H1 (cell line): ENCODE measurements around the gene BASP1. TPM values are rescaled to one million over a fixed set of nuclear protein-coding genes. Genes with fewer than 3 reads are reported as not detected.
A peak's percentile ranks its signal among the peaks of the same experiment; 100 is the strongest.

Source experiments
- CTCF ChIA-PET: fragments of 300-600 bp; sonication (Branson Sonifier 250); formaldehyde crosslinking; loops from one replicate; lab custom pipeline; 2021; ENCODE audit not compliant: partially characterized antibody; lab: Charles Lee
- POLR2A ChIA-PET: fragments of 300-600 bp; sonication (Branson Sonifier 250); formaldehyde crosslinking; loops from one replicate; lab custom pipeline; 2021; ENCODE audit warnings: inconsistent platforms; ENCODE audit not compliant: partially characterized antibody; lab: Charles Lee
- DNase-seq, 2 experiments: peaks; one replicate each; pipeline versions ENCODE4 v3.0.0 to v3.0.0-alpha.2; 2010 to 2022; ENCODE audit warnings: low spot score in 2 of 2, low read depth in 1 of 2, mixed read lengths in 1 of 2
- FAIRE-seq: peaks from 2 replicates; lab custom pipeline; 2011; peaks lifted over from hg19 to GRCh38; lab: Jason Lieb, UNC
- H2AFZ ChIP-seq: 2 replicates; pipeline ENCODE4 v1.8.1; 2012; ENCODE audit warnings: low read length, inconsistent platforms
- H2AK5ac ChIP-seq: 2 replicates; pipeline ENCODE4 v1.6.1; 2013; ENCODE audit warnings: low read depth, low read length
- H2BK120ac ChIP-seq: replicated peaks from 2 replicates; pipeline ENCODE3; 2013; ENCODE audit warnings: low read depth, low read length, inconsistent platforms
- H2BK12ac ChIP-seq: 2 replicates; pipeline ENCODE4 v1.6.1; 2013; ENCODE audit warnings: low read depth, low read length
- H2BK15ac ChIP-seq: 2 replicates; pipeline ENCODE4 v1.6.1; 2013; ENCODE audit warnings: low read length
- H2BK20ac ChIP-seq: 2 replicates; pipeline ENCODE4 v1.6.1; 2013; ENCODE audit warnings: low read length
- H2BK5ac ChIP-seq: 2 replicates; pipeline ENCODE4 v1.6.1; 2013; ENCODE audit warnings: low read depth, low read length
- H3K14ac ChIP-seq: 2 replicates; pipeline ENCODE4 v1.6.1; 2013; ENCODE audit warnings: inconsistent platforms; ENCODE audit not compliant: insufficient read length
- H3K18ac ChIP-seq: 2 replicates; pipeline ENCODE4 v1.6.1; 2013; ENCODE audit warnings: low read length; ENCODE audit errors: extremely low read depth
- H3K23ac ChIP-seq: 2 replicates; pipeline ENCODE4 v1.6.1; 2013; ENCODE audit warnings: inconsistent platforms; ENCODE audit not compliant: insufficient read length
- H3K23me2 ChIP-seq: 2 replicates; pipeline ENCODE4 v1.6.1; 2013; ENCODE audit warnings: low read depth, low read length
- H3K27ac ChIP-seq: 2 replicates; pipeline ENCODE4 v1.6.1; 2011; ENCODE audit warnings: low read depth, low read length, inconsistent platforms
- H3K27me3 ChIP-seq, 4 experiments: replicated peaks in 1 of 4; 1 replicate in 1 of 4; 2 replicates in 3 of 4; pipeline versions ENCODE4 v1.6.1 to v1.8.1; 2011 to 2013; ENCODE audit warnings: low read length in 3 of 4, mild to moderate bottlenecking in 3 of 4, inconsistent platforms in 2 of 4, mixed read lengths in 2 of 4, moderate library complexity in 1 of 4; ENCODE audit not compliant: control insufficient read depth in 3 of 4, insufficient read depth in 3 of 4; ENCODE audit errors: extremely low read depth in 1 of 4
- H3K36me3 ChIP-seq, 4 experiments: 2 replicates each; pipeline versions ENCODE4 v1.6.1 to v1.8.1; 2011 to 2013; ENCODE audit warnings: mild to moderate bottlenecking in 4 of 4, low read length in 3 of 4, moderate library complexity in 2 of 4, control low read depth in 1 of 4, inconsistent platforms in 1 of 4; ENCODE audit not compliant: insufficient read depth in 4 of 4, control insufficient read depth in 2 of 4
- H3K4ac ChIP-seq: replicated peaks from 2 replicates; pipeline ENCODE3; 2013; ENCODE audit warnings: low read length, low read depth, mixed read lengths, inconsistent platforms; ENCODE audit not compliant: insufficient read length
- H3K4me1 ChIP-seq, 4 experiments: replicated peaks in 1 of 4; 1 replicate in 1 of 4; 2 replicates in 3 of 4; pipeline versions ENCODE4 v1.6.1 to v1.8.1; 2011 to 2013; ENCODE audit warnings: low read length in 3 of 4, inconsistent platforms in 2 of 4, mixed read lengths in 1 of 4; ENCODE audit not compliant: insufficient read depth in 4 of 4, control insufficient read depth in 3 of 4
- H3K4me2 ChIP-seq, 2 experiments: 2 replicates each; pipeline versions ENCODE4 v1.6.1 to v1.8.1; 2011 to 2013; ENCODE audit warnings: low read depth in 2 of 2, low read length in 2 of 2, control low read depth in 1 of 2, inconsistent platforms in 1 of 2, mild to moderate bottlenecking in 1 of 2; ENCODE audit not compliant: insufficient read depth in 1 of 2
- H3K4me3 ChIP-seq, 4 experiments: fragments of 200-600, 300-600 bp in 1 of 4; sonication (generic), shearing (Covaris generic), sonication (Bioruptor Twin) in 1 of 4; 2 replicates each; pipeline versions ENCODE4 v1.5.1 to v1.8.1; 2011 to 2016; ENCODE audit warnings: low read length in 4 of 4, low read depth in 3 of 4, control low read depth in 2 of 4, inconsistent platforms in 2 of 4, mild to moderate bottlenecking in 2 of 4, mixed read lengths in 1 of 4, moderate library complexity in 1 of 4; ENCODE audit not compliant: insufficient read depth in 2 of 4; ENCODE audit errors: extremely low read depth in 1 of 4
- H3K56ac ChIP-seq: replicated peaks from 2 replicates; pipeline ENCODE3; 2013; ENCODE audit warnings: low read depth, mild to moderate bottlenecking, mixed read lengths, low read length, inconsistent platforms; ENCODE audit not compliant: insufficient read length
- H3K79me1 ChIP-seq: 2 replicates; pipeline ENCODE4 v1.6.1; 2013; ENCODE audit warnings: low read depth, low read length, control low read depth
- H3K79me2 ChIP-seq, 2 experiments: 2 replicates each; pipeline versions ENCODE4 v1.6.1 to v1.8.1; 2012 to 2013; ENCODE audit warnings: low read length in 2 of 2, mild to moderate bottlenecking in 2 of 2, inconsistent platforms in 1 of 2; ENCODE audit not compliant: insufficient read depth in 2 of 2, control insufficient read depth in 1 of 2
- H3K9ac ChIP-seq, 4 experiments: replicated peaks in 1 of 4; 1 replicate in 1 of 4; 2 replicates in 3 of 4; pipeline versions ENCODE4 v1.6.1 to v1.8.1; 2011 to 2013; ENCODE audit warnings: low read depth in 3 of 4, low read length in 3 of 4, control low read depth in 2 of 4, mild to moderate bottlenecking in 2 of 4, moderate library complexity in 2 of 4, inconsistent platforms in 1 of 4; ENCODE audit errors: extremely low read depth in 1 of 4
- H3K9me3 ChIP-seq, 2 experiments: 2 replicates each; pipeline versions ENCODE4 v1.6.1 to v1.8.1; 2012 to 2013; ENCODE audit warnings: mild to moderate bottlenecking in 2 of 2, moderate library complexity in 2 of 2, control low read depth in 1 of 2, inconsistent platforms in 1 of 2, low read depth in 1 of 2, low read length in 1 of 2, mixed read lengths in 1 of 2; ENCODE audit not compliant: insufficient read depth in 2 of 2
- H4K20me1 ChIP-seq, 2 experiments: replicated peaks in 1 of 2; 2 replicates each; pipeline versions ENCODE3 to v1.8.1; 2011 to 2013; ENCODE audit warnings: inconsistent platforms in 2 of 2, low read length in 2 of 2, mild to moderate bottlenecking in 1 of 2; ENCODE audit not compliant: insufficient read depth in 2 of 2, control insufficient read depth in 1 of 2
- H4K5ac ChIP-seq: 2 replicates; pipeline ENCODE4 v1.6.1; 2013; ENCODE audit warnings: low read length, low read depth, mixed read lengths, inconsistent platforms; ENCODE audit not compliant: insufficient read length
- H4K8ac ChIP-seq: 2 replicates; pipeline ENCODE4 v1.8.0; 2013; ENCODE audit warnings: mild to moderate bottlenecking, moderate library complexity, low read length, inconsistent platforms; ENCODE audit not compliant: insufficient read depth; ENCODE audit errors: extremely low read depth
- H4K91ac ChIP-seq: replicated peaks from 2 replicates; pipeline ENCODE3; 2013; ENCODE audit warnings: low read length, mixed read lengths, inconsistent platforms; ENCODE audit not compliant: insufficient read length
- EP300 ChIP-seq, 2 experiments: IDR thresholded peaks; 1 replicate in 1 of 2; 2 replicates in 1 of 2; pipeline ENCODE4 v1.6.1; 2011 to 2012; ENCODE audit warnings: low read depth in 2 of 2, low read length in 2 of 2, mild to moderate bottlenecking in 2 of 2, borderline replicate concordance in 1 of 2, inconsistent platforms in 1 of 2, moderate library complexity in 1 of 2
- HDAC2 ChIP-seq, 2 experiments: fragments of 300-600 bp in 1 of 2; sonication (generic) in 1 of 2; IDR thresholded peaks; 2 replicates each; pipeline ENCODE4 v1.6.1; 2011 to 2012; ENCODE audit warnings: low read depth in 2 of 2, low read length in 2 of 2, mild to moderate bottlenecking in 2 of 2, moderate library complexity in 2 of 2, borderline replicate concordance in 1 of 2, inconsistent platforms in 1 of 2
- JUND ChIP-seq: IDR thresholded peaks from 2 replicates; pipeline ENCODE4 v1.6.1; 2011; ENCODE audit warnings: mild to moderate bottlenecking, improper control_type of control experiment, low read length
- PHF8 ChIP-seq: fragments of 200-600 bp; sonication (generic); conservative IDR thresholded peaks from 2 replicates; pipeline ENCODE4 v1.7.1; 2012; ENCODE audit warnings: low read depth, mild to moderate bottlenecking, inconsistent platforms, low read length, moderate library complexity
- SIN3A ChIP-seq, 2 experiments: IDR thresholded peaks in 1 of 2; conservative IDR thresholded peaks in 1 of 2; 2 replicates each; pipeline ENCODE4 v1.6.1; 2011 to 2012; ENCODE audit warnings: low read length in 2 of 2, improper control_type of control experiment in 1 of 2, low read depth in 1 of 2, mild to moderate bottlenecking in 1 of 2
- TEAD4 ChIP-seq: IDR thresholded peaks from 2 replicates; pipeline ENCODE4 v1.6.1; 2012; ENCODE audit warnings: low read depth, low read length, inconsistent platforms, mixed read lengths
- YY1 ChIP-seq: IDR thresholded peaks from 2 replicates; pipeline ENCODE4 v1.6.1; 2011; ENCODE audit warnings: low read depth, mild to moderate bottlenecking, low read length
- WGBS, 2 experiments: shearing (Covaris generic) in 1 of 2; methylation state at CpG; one replicate each; pipeline versions ENCODE4 v1.1.6 to v1.1.7; 2013 to 2015; ENCODE audit warnings: low lambda C conversion rate in 2 of 2, mixed read lengths in 2 of 2, inconsistent platforms in 1 of 2, low coverage in 1 of 2, missing lambda C conversion rate in 1 of 2; ENCODE audit not compliant: insufficient replicate concordance in 2 of 2, insufficient coverage in 1 of 2, insufficient read length in 1 of 2; ENCODE audit errors: extremely low coverage in 1 of 2, missing lambda C conversion rate in 1 of 2; 5-methylcytosine and 5-hydroxymethylcytosine counted together
- polyA plus RNA-seq, 7 experiments: library from polyadenylated mRNA; depleted of rRNA in 3 of 7; stranded (reverse) in 5 of 7; unstranded in 2 of 7; fragments of >200 nt in 5 of 7; fragments of 200-250 nt in 2 of 7; gene quantifications; 1 replicate in 5 of 7; 2 replicates in 1 of 7; 4 replicates in 1 of 7; pipeline versions ENCODE4 v1.2.1 to v1.2.3, GENCODE V29; 2011 to 2013; ENCODE audit warnings: missing spikeins in 2 of 7, mixed read lengths in 2 of 7
- total RNA-seq: library from RNA; stranded (reverse); fragmentation: NEBNext Ultra II Directional; extraction: Animal tissue kit (Norgen Biotek cat#: 25700); gene quantifications from 2 replicates; pipeline ENCODE4 v1.2.1, GENCODE V29; 2021

The BASP1 gene
- total and polyA plus RNA-seq, 2 of the 8 experiments (the other 6 are each of a cell fraction or from before 2014, with no cell fraction given): 95.2 to 104 TPM

DNA sequence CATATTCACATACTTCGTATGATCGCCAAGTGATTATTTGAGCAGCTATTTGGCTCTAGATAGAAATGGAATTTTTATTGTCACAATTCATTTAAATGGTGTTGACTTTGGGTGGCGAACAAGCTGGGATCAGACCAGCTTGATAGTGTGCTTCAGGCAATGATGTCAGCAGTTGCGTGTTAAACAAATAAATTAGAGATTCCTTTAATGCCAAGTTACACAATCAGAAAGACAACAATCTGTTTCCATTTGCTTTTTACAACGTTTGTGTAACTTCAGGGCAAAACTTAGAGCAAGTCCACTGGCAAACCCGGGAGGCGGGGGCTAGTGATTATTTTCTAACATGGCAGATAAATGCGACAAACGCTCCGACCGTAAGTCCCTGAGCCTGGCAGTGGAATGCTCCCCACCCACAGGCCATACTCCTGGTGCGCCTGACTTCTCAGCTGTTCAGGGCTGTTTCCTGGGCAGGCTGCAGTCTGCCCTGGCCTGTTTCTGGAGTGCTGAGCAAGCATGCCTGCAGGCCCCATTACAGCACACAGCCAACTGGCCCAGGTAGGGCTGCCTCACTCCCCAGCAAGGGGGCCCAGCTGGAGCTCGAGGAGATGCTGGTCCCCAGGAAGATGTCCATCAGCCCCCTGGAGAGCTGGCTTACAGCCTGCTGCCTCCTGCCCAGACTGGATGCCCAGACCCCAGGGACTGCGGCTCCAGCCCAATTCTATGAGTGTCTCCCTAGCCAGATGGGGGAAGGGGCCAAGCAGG is 88.7 kb downstream of the BASP1 start:
- CTCF ChIA-PET: interaction anchor here (1.5 kb wide), 1 partner anchor 90 kb away, joined by 4 read pairs; no protein-coding TSS in a partner anchor
- Histone ChIP-seq H3K27ac (no peak overlapping the region), H4K5ac (peak overlapping the region; percentile 13), H2BK20ac (no peak overlapping the region), H3K14ac (no peak overlapping the region), H3K9ac (no peak overlapping the region), H3K79me2 (no peaks in the 10 kb centered on the region), H3K4me1 (peaks cover 0 to 5% (median 0%) of the 10 kb centered on the region in 4 experiments; a peak in 2 of 7 replicates), H3K4me3 (no peak overlapping the region), H3K23me2 (no peaks in the 10 kb centered on the region), H2BK120ac (no peak overlapping the region), H3K18ac (no peak overlapping the region), H2BK12ac (no peak overlapping the region), H3K36me3 (no peaks in the 10 kb centered on the region), H2AK5ac (no peak overlapping the region), H3K4ac (no peak overlapping the region), H2AFZ (no peak overlapping the region), H3K23ac (no peak overlapping the region), H3K79me1 (no peaks in the 10 kb centered on the region), H2BK15ac (no peak overlapping the region), H4K8ac (no peak overlapping the region), H2BK5ac (peak overlapping the region; percentile 30; the same call in 1 of the 2 replicates), H3K27me3 (no peaks in the 10 kb centered on the region), H4K91ac (no peak overlapping the region), H3K9me3 (no peaks in the 10 kb centered on the region), H4K20me1 (no peaks in the 10 kb centered on the region), H3K56ac (no peak overlapping the region), H3K4me2 (no peak overlapping the region)
- WGBS, 2 experiments: 86% methylated on average over 13 of the region's 14 CpGs; no CpG with 5 or more reads in 1 of the 2 experiments
- TF ChIP-seq TEAD4 (no peak), SIN3A (conservative IDR thresholded peaks at IDR 0.05 in 1 of 2, IDR thresholded peaks at IDR 0.05 in 1 of 2; ENCODE audit: low read depth in 1 of 2, low read length in 2 of 2) (no peak), YY1 (no peak), JUND (no peak), EP300 (IDR thresholded peaks at IDR 0.05; ENCODE audit: borderline replicate concordance in 1 of 2, low read depth in 2 of 2, low read length in 2 of 2) (no peak), PHF8 (no peak), HDAC2 (IDR thresholded peaks at IDR 0.05; ENCODE audit: borderline replicate concordance in 1 of 2, low read depth in 2 of 2, low read length in 2 of 2) (no peak)
- DNase-seq: peak in 1 of 2 experiments; percentile 49
- FAIRE-seq: no peak
- POLR2A ChIA-PET: no interaction called here
